K562 (cell line): ENCODE data around the gene GLRX. TPM values are rescaled to one million over a fixed set of nuclear protein-coding genes. Genes with fewer than 3 reads are reported as not detected.

Experiments
- COPS2 ChIP-seq: fragments of 450-650 bp; conservative IDR thresholded peaks from 2 replicates; pipeline ENCODE4 v1.6.1; 2016; ENCODE audit warnings: mild to moderate bottlenecking, moderate library complexity
- ELK3 ChIP-seq: fragments of 450-650 bp; formaldehyde crosslinking; IDR thresholded peaks from 2 replicates; pipeline ENCODE4 v1.4.0; 2020; ENCODE audit warnings: mild to moderate bottlenecking
- GATAD2B ChIP-seq: fragments of 450-650 bp; IDR thresholded peaks from 2 replicates; pipeline ENCODE4 v1.6.1; 2017; ENCODE audit warnings: mild to moderate bottlenecking, borderline replicate concordance
- GTF2A2 ChIP-seq: IDR thresholded peaks from 2 replicates; pipeline ENCODE4 v1.6.1; 2016; ENCODE audit warnings: mild to moderate bottlenecking, missing genetic modification characterization, missing compliant biosample characterization
- HCFC1 ChIP-seq: IDR thresholded peaks from 2 replicates; pipeline ENCODE4 v1.6.1; 2012; ENCODE audit warnings: low read depth, low read length, improper control_type of control experiment
- HNRNPK ChIP-seq: fragments of 200-400 bp; formaldehyde crosslinking; IDR thresholded peaks from one replicate; pipeline ENCODE4 v1.6.1; 2018; ENCODE audit warnings: mild to moderate bottlenecking, low read depth, low read length; ENCODE audit not compliant: poor library complexity, severe bottlenecking
- KDM5B ChIP-seq: fragments of 200-600 bp; sonication (generic); IDR thresholded peaks from 2 replicates; pipeline ENCODE4 v1.6.1; 2012; ENCODE audit warnings: low read depth, mild to moderate bottlenecking, moderate library complexity, low read length, control low read depth, inconsistent platforms; ENCODE audit not compliant: insufficient replicate concordance
- NFXL1 ChIP-seq: fragments of 450-650 bp; formaldehyde crosslinking; IDR thresholded peaks from 2 replicates; pipeline ENCODE4 v1.4.0; 2021; ENCODE audit warnings: mild to moderate bottlenecking
- NR3C1 ChIP-seq: sonication (generic); formaldehyde crosslinking; IDR thresholded peaks from 2 replicates; pipeline ENCODE4 v1.8.1; 2022; ENCODE audit warnings: missing genetic modification reagents
- NUFIP1 ChIP-seq: fragments of 450-650 bp; IDR thresholded peaks from 2 replicates; pipeline ENCODE4 v1.6.1; 2018; ENCODE audit not compliant: partially characterized antibody
- PML ChIP-seq: IDR thresholded peaks from 2 replicates; pipeline ENCODE4 v1.6.1; 2012; ENCODE audit warnings: low read length, inconsistent platforms
- RBM34 ChIP-seq: fragments of 200-400 bp; formaldehyde crosslinking; IDR thresholded peaks from 2 replicates; pipeline ENCODE4 v1.6.1; 2018; ENCODE audit warnings: low read length, borderline replicate concordance; ENCODE audit not compliant: insufficient read depth
- SLC30A9 ChIP-seq: fragments of 250-450 bp; sonication (Bioruptor Pico); IDR thresholded peaks from 2 replicates; pipeline ENCODE4 v1.8.0; 2022; ENCODE audit warnings: mild to moderate bottlenecking, moderate library complexity
- SMARCE1 ChIP-seq: fragments of 450-650 bp; IDR thresholded peaks from 2 replicates; pipeline ENCODE4 v1.7.1; 2016; ENCODE audit warnings: mild to moderate bottlenecking
- WHSC1 ChIP-seq: IDR thresholded peaks from one replicate; pipeline ENCODE4 v1.6.1; 2012; ENCODE audit warnings: low read length, control low read depth, inconsistent platforms
- ZC3H8 ChIP-seq: fragments of 450-650 bp; IDR thresholded peaks from 2 replicates; pipeline ENCODE4 v1.6.1; 2017
- ZHX1 ChIP-seq: fragments of 150-350 bp; conservative IDR thresholded peaks from 2 replicates; pipeline ENCODE4 v1.6.1; 2014; ENCODE audit warnings: low read length
- ZMIZ1 ChIP-seq, 2 experiments: fragments of 150-350 bp in 1 of 2; IDR thresholded peaks; 2 replicates each; pipeline ENCODE4 v1.6.1; 2012 to 2016; ENCODE audit warnings: low read depth in 2 of 2, low read length in 2 of 2, mild to moderate bottlenecking in 1 of 2, moderate library complexity in 1 of 2
- ZNF586 ChIP-seq: fragments of 450-650 bp; formaldehyde crosslinking; conservative IDR thresholded peaks from 2 replicates; pipeline ENCODE4 v1.4.0; 2020; ENCODE audit warnings: mild to moderate bottlenecking, moderate library complexity
- ZNF740 ChIP-seq, 3 experiments: fragments of 200-800 bp in 1 of 3; sonication (Bioruptor generic) in 1 of 3; sonication (generic) in 1 of 3; formaldehyde crosslinking in 1 of 3; IDR thresholded peaks; 2 replicates each; pipeline versions ENCODE4 v1.6.1 to v1.8.0; 2016 to 2022; ENCODE audit warnings: mild to moderate bottlenecking in 2 of 3, missing compliant biosample characterization in 2 of 3, missing genetic modification characterization in 2 of 3, missing genetic modification reagents in 1 of 3
- ZNF830 ChIP-seq: fragments of 250-450 bp; sonication (Bioruptor Pico); IDR thresholded peaks from 2 replicates; pipeline ENCODE4 v1.5.0; 2021; ENCODE audit warnings: mild to moderate bottlenecking
- polyA plus RNA-seq, 8 experiments: library from polyadenylated mRNA; depleted of rRNA in 4 of 8; stranded (reverse) in 5 of 8; unstranded in 3 of 8; fragments of >200 nt; fragmentation: Nextera tagmentation in 2 of 8; fragmentation: Illumina TruSeq in 1 of 8; extraction: Ambion mirVana in 2 of 8; extraction: Trizol in 1 of 8; gene quantifications; 2 replicates each; pipeline versions ENCODE4 v1.2.1 to v1.2.3, GENCODE V29; 2011 to 2014; ENCODE audit warnings: inconsistent platforms in 1 of 8, missing spikeins in 1 of 8
- total RNA-seq, 7 experiments: library from RNA; depleted of rRNA in 6 of 7; stranded (reverse); fragments of >200 nt in 6 of 7; fragmentation: Illumina TruSeq in 2 of 7; extraction: Trizol in 2 of 7; gene quantifications; 2 replicates each; pipeline versions ENCODE4 v1.2.1 to v1.2.3, GENCODE V29; 2011 to 2021; ENCODE audit warnings: low replicate concordance in 1 of 7

The GLRX gene
- total and polyA plus RNA-seq, 9 of the 15 experiments (the other 6 are each of a cell fraction or from before 2014, with no cell fraction given): 2.3 to 11.2 (median 4.6) TPM

GRCh38 chr5:95773335-95774059 lies 49.0 kb downstream of the GLRX start (continued):
- no peak for TF ChIP-seq ZMIZ1 (IDR thresholded peaks at IDR 0.05; ENCODE audit: low read depth in 2 of 2, low read length in 2 of 2)
- no peak for TF ChIP-seq ZC3H8
- TF ChIP-seq GTF2A2 (tag): no peak
- no peak for TF ChIP-seq HNRNPK
- no peak for TF ChIP-seq ZNF830 (CRISPR knock-in tag)
- TF ChIP-seq GATAD2B: no peak
- no peak for TF ChIP-seq NFXL1
- no peak for TF ChIP-seq HCFC1
- TF ChIP-seq ZNF740 (CRISPR knock-in tag; IDR thresholded peaks at IDR 0.05): no peak
- no peak for TF ChIP-seq ZNF740 (tag; IDR thresholded peaks at IDR 0.05)
- TF ChIP-seq NUFIP1: no peak
- no peak for TF ChIP-seq NR3C1 (CRISPR knock-in tag)
- no peak for TF ChIP-seq ZHX1
- TF ChIP-seq SLC30A9 (CRISPR knock-in tag): no peak
- no peak for TF ChIP-seq COPS2
- TF ChIP-seq KDM5B: no peak
- TF ChIP-seq ZNF586 (CRISPR knock-in tag): no peak
- TF ChIP-seq SMARCE1: peak; percentile 70; the same call in 1 of the 2 replicates
- TF ChIP-seq WHSC1: no peak
- no peak for TF ChIP-seq RBM34
- peak; percentile 48; the same call in 1 of the 2 replicates for TF ChIP-seq PML
- TF ChIP-seq ELK3 (CRISPR knock-in tag): no peak
